Measurements from ENCODE around the gene GAGE12C. TPM values are rescaled to one million over a fixed set of nuclear protein-coding genes. Genes with fewer than 3 reads are reported as not detected.
"Not testable (repeated sequence)": the region's sequence is repeated elsewhere in the genome, so short reads cannot be mapped to it uniquely, and the experiment has no call there.

The GAGE12C gene
- polyA plus RNA-seq (2013, experiment 1 of 2; ENCODE audit: insufficient read length), result not detected
- not detected for polyA plus RNA-seq (2013, experiment 2 of 2; ENCODE audit: insufficient read length)

- not testable (repeated sequence) for DNase-seq
These were observed at the start of gene GAGE12C for GRCh38 chrX:49531877-49532276. Gene GAGE12C (plus strand): TSS chrX:49532177. CDS start chrX:49533332, 1,155 bp downstream.

GRCh38 chrX:49541433-49541832 lies 9.5 kb downstream of the GAGE12C start, which contains the start of gene GAGE12D:
Gene GAGE12D (plus strand): TSS chrX:49541733. CDS start chrX:49542888, 1,155 bp downstream.
- not testable (repeated sequence) for DNase-seq

GRCh38 chrX:49550989-49551388 lies 19.0 kb downstream of the GAGE12C start, which contains the start of gene GAGE12E:
Gene GAGE12E (plus strand): TSS chrX:49551289. CDS start chrX:49552444, 1,155 bp downstream.
- DNase-seq, result not testable (repeated sequence)

GRCh38 chrX:49560542-49560941 lies 28.6 kb downstream of the GAGE12C start, which contains the start of gene GAGE12F:
Gene GAGE12F (plus strand): TSS chrX:49560842. CDS start chrX:49561997, 1,155 bp downstream.
- DNase-seq, result not testable (repeated sequence)

- not testable (repeated sequence) for DNase-seq
These were observed 36.8 kb downstream of the GAGE12C start for GRCh38 chrX:49568728-49569127.

- DNase-seq, result not testable (repeated sequence)
These were observed 37.2 kb downstream of the GAGE12C start for GRCh38 chrX:49569152-49569551.

GRCh38 chrX:49570100-49570499 lies 38.1 kb downstream of the GAGE12C start, which contains the start of gene GAGE12G:
Gene GAGE12G (plus strand): TSS chrX:49570400. CDS start chrX:49571555, 1,155 bp downstream.
- DNase-seq, result not testable (repeated sequence)

- DNase-seq, result not testable (repeated sequence)
These were observed 47.7 kb downstream of the GAGE12C start, which contains the start of gene GAGE12H for GRCh38 chrX:49579649-49580048. Gene GAGE12H (plus strand): TSS chrX:49579949. CDS start chrX:49581104, 1,155 bp downstream.

Measured in fibroblast of skin of scalp (primary cell).